MCF 10A (cell line): ENCODE data around the gene PCCA. TPM values are rescaled to one million over a fixed set of nuclear protein-coding genes. Genes with fewer than 3 reads are reported as not detected.
A peak's percentile ranks its signal among the peaks of the same experiment; 100 is the strongest.

Source experiments
- BruUV-seq: library from RNA; stranded (reverse); fragments of 400-500 nt; replicated peaks from 2 replicates; lab custom pipeline; 2021; lab: Mats Ljungman, UMichigan
- CTCF ChIA-PET: fragments of 300-600 bp; sonication (Branson Sonifier 250); formaldehyde crosslinking; extraction: SDS; loops from one replicate; lab custom pipeline; 2021; ENCODE audit warnings: antibody characterized with exemption, inconsistent platforms; lab: Yijun Ruan, JAX
- POLR2A ChIA-PET: fragments of 300-600, 350-650 bp; sonication (Branson Sonifier 250); formaldehyde crosslinking; extraction: SDS; loops from one replicate; lab custom pipeline; 2020; ENCODE audit warnings: antibody characterized with exemption, inconsistent platforms; lab: Yijun Ruan, JAX
- DNase-seq: peaks from one replicate; pipeline ENCODE4 v3.0.0-alpha.2; 2018; ENCODE audit not compliant: unreplicated experiment
- H3K27ac Mint-ChIP-seq: one replicate; pipeline ENCODE4 v1.8.0; 2022; ENCODE audit warnings: mild to moderate bottlenecking, low read depth, mixed read lengths; ENCODE audit not compliant: unreplicated experiment
- H3K27me3 Mint-ChIP-seq: one replicate; pipeline ENCODE4 v1.8.0; 2022; ENCODE audit warnings: mixed read lengths; ENCODE audit not compliant: insufficient read depth, unreplicated experiment
- H3K36me3 Mint-ChIP-seq: one replicate; pipeline ENCODE4 v1.8.0; 2022; ENCODE audit warnings: mild to moderate bottlenecking, moderate library complexity, mixed read lengths; ENCODE audit not compliant: insufficient read depth, unreplicated experiment
- H3K4me1 Mint-ChIP-seq: one replicate; pipeline ENCODE4 v1.8.0; 2022; ENCODE audit warnings: mixed read lengths; ENCODE audit not compliant: insufficient read depth, unreplicated experiment
- H3K4me3 Mint-ChIP-seq: one replicate; pipeline ENCODE4 v1.8.0; 2022; ENCODE audit warnings: mild to moderate bottlenecking, moderate library complexity, mixed read lengths; ENCODE audit not compliant: unreplicated experiment
- H3K9me3 Mint-ChIP-seq: one replicate; pipeline ENCODE4 v1.8.0; 2022; ENCODE audit warnings: mixed read lengths; ENCODE audit not compliant: unreplicated experiment
- intact Hi-C: fragments of 100-400 bp; cut with micrococcal nuclease; formaldehyde crosslinking; loops from 2 replicates; pipeline ENCODE4 v1.14.1; 2022
- total RNA-seq: library from RNA; stranded (reverse); gene quantifications from 2 replicates; pipeline ENCODE4 v1.2.3, GENCODE V29; 2022
- TF ChIP-seq, protein P1 (sequence below): fragments of 200-600 bp; IDR thresholded peaks from one replicate; pipeline ENCODE4 v1.8.0; 2022; ENCODE audit warnings: antibody characterized with exemption, mild to moderate bottlenecking; ENCODE audit not compliant: unreplicated experiment

Gene PCCA
- total RNA-seq, 1 experiment from 2014 or later, result 23.4 TPM

DNA sequence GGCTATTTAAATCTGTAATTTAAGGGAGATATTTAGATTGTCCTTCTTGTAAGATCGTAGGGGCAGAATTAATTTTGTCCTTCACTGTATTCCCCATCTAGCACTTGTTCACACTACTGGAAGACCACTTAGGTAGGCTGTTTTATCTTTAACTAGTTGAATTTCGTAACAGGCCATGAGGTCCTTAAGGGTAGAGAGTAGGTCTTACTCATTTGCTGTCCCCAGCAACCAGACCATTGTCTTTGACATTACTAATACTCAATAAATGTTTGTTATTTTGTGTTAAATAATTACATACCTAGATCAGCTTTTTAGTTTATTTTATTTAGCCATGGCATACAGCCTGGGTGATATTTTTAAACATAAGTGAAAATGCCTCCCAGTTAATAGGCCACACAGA is 177.1 kb downstream of the PCCA start:
- Mint-ChIP-seq H3K4me3 (no peak overlapping the region), H3K27me3 (no peaks in the 10 kb centered on the region), H3K36me3 (peaks cover 7% of the 10 kb centered on the region), H3K27ac (no peak overlapping the region), H3K4me1 (peaks cover 7% of the 10 kb centered on the region), H3K9me3 (no peaks in the 10 kb centered on the region)
- POLR2A ChIA-PET, result no interaction called here
- intact Hi-C loops, result no loop called here
- TF ChIP-seq, protein P1, sequence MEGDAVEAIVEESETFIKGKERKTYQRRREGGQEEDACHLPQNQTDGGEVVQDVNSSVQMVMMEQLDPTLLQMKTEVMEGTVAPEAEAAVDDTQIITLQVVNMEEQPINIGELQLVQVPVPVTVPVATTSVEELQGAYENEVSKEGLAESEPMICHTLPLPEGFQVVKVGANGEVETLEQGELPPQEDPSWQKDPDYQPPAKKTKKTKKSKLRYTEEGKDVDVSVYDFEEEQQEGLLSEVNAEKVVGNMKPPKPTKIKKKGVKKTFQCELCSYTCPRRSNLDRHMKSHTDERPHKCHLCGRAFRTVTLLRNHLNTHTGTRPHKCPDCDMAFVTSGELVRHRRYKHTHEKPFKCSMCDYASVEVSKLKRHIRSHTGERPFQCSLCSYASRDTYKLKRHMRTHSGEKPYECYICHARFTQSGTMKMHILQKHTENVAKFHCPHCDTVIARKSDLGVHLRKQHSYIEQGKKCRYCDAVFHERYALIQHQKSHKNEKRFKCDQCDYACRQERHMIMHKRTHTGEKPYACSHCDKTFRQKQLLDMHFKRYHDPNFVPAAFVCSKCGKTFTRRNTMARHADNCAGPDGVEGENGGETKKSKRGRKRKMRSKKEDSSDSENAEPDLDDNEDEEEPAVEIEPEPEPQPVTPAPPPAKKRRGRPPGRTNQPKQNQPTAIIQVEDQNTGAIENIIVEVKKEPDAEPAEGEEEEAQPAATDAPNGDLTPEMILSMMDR, result no peak
- no peak for DNase-seq
- BruUV-seq, result no TSS peak
- CTCF ChIA-PET, result no interaction called here

DNA sequence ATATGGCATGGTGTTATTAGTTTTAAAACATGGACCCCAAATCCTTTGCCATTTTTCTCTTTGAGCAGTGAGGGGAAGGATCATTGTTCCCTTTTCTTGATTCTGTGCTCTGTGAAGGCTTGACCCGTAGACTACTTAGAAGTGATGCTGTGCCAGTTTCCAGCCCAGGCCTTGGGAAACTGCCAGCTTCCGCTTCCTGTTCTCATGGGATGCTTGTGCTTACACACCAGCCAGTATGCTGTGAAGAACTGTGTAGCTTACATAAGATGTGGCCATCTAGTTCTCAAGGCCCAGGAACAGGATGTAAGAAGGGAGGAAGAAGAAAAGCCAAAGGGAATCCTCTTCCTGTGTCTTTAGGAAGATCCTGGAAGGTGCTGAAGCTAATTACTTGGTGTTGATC is 180.9 kb downstream of the PCCA start:
- H3K4me1 Mint-ChIP-seq, result peaks cover 7% of the 10 kb centered on the region
- BruUV-seq, result no TSS peak
- H3K27me3 Mint-ChIP-seq, result no peaks in the 10 kb centered on the region
- ChIA-PET CTCF (no interaction called here), POLR2A (no interaction called here)
- no peaks in the 10 kb centered on the region for H3K36me3 Mint-ChIP-seq
- DNase-seq, result peak; percentile 75
- TF ChIP-seq, protein P1, result no peak
- H3K27ac Mint-ChIP-seq, result no peak overlapping the region
- H3K4me3 Mint-ChIP-seq, result no peak overlapping the region
- H3K9me3 Mint-ChIP-seq, result no peaks in the 10 kb centered on the region
- intact Hi-C loops, result no loop called here

DNA sequence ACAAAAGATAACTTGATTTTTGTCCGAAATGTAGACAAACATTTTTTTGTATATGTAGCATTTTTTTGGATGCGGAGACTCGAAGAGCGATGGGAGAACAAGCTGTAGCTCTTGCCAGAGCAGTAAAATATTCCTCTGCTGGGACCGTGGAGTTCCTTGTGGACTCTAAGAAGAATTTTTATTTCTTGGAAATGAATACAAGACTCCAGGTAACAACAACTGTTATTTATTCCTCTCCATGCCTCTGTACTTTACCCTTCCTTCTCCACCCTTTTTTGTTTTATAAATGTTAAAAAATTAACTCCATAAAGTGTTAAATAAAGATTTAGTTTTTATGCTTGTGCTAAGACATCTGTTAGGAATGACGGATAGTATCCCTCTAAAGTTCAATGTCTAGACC is 184.2 kb downstream of the PCCA start:
- Mint-ChIP-seq H3K27ac (no peak overlapping the region), H3K27me3 (no peaks in the 10 kb centered on the region), H3K4me3 (no peak overlapping the region), H3K9me3 (no peaks in the 10 kb centered on the region), H3K4me1 (peaks cover 24% of the 10 kb centered on the region), H3K36me3 (peaks cover 7% of the 10 kb centered on the region)
- TF ChIP-seq, protein P1, result no peak
- ChIA-PET POLR2A (no interaction called here), CTCF (no interaction called here)
- no TSS peak for BruUV-seq
- DNase-seq, result no peak
- intact Hi-C loops, result no loop called here

DNA sequence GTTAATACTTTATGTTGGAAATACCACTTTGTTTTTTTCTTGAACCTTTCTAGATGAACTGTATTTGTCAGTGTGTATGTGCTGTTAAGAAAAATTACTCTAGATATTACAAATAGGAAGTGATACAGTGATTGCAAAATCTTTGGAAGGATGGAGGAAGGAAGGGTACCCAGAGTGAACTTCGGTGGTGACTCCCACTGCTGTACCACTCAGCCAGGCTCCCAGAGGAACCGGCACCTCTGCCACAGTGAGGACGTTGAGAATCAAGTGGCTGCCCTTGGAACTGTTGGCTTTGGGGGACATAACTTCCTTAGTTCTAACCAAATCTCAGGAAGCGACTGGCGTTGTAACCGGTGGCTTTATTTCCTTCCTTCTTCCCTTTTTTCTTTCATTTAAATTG is 184.7 kb downstream of the PCCA start:
- intact Hi-C loops, result no loop called here
- Mint-ChIP-seq H3K27me3 (no peaks in the 10 kb centered on the region), H3K9me3 (no peaks in the 10 kb centered on the region), H3K4me1 (peaks cover 24% of the 10 kb centered on the region), H3K27ac (no peak overlapping the region), H3K4me3 (no peak overlapping the region), H3K36me3 (peaks cover 7% of the 10 kb centered on the region)
- no peak for DNase-seq
- CTCF ChIA-PET, result no interaction called here
- POLR2A ChIA-PET, result no interaction called here
- TF ChIP-seq, protein P1, result no peak
- BruUV-seq, result no TSS peak
